Chondrocyte (in vitro differentiated cells): ENCODE results near the gene TRIM67. TPM values are rescaled to one million over a fixed set of nuclear protein-coding genes. Genes with fewer than 3 reads are reported as not detected.
"Not testable (repeated sequence)": the region's sequence is repeated elsewhere in the genome, so short reads cannot be mapped to it uniquely, and the experiment has no call there.

Experiments
- DNase-seq: peaks from one replicate; pipeline ENCODE4 v3.0.0; 2021; ENCODE audit warnings: mixed read lengths, low spot score
- H3K27ac Mint-ChIP-seq: one replicate; pipeline ENCODE4 v1.8.0; 2021; ENCODE audit warnings: mild to moderate bottlenecking, moderate library complexity, mixed read lengths; ENCODE audit not compliant: unreplicated experiment
- H3K27me3 Mint-ChIP-seq: 2 replicates; pipeline ENCODE4 v1.8.0; 2021; ENCODE audit warnings: low read depth, mixed read lengths
- H3K36me3 Mint-ChIP-seq: 2 replicates; pipeline ENCODE4 v1.8.0; 2021; ENCODE audit warnings: low read depth, mixed read lengths
- H3K4me1 Mint-ChIP-seq: 2 replicates; pipeline ENCODE4 v1.8.0; 2021; ENCODE audit warnings: low read depth, mild to moderate bottlenecking, mixed read lengths
- H3K4me3 Mint-ChIP-seq: one replicate; pipeline ENCODE4 v1.8.0; 2021; ENCODE audit warnings: mild to moderate bottlenecking, moderate library complexity, mixed read lengths; ENCODE audit not compliant: unreplicated experiment
- H3K9me3 Mint-ChIP-seq: 2 replicates; pipeline ENCODE4 v1.8.0; 2021; ENCODE audit warnings: low read depth, mixed read lengths
- CTCF ChIP-seq: fragments of 200-600 bp; sonication (generic); IDR thresholded peaks from 2 replicates; pipeline ENCODE4 v1.5.0; 2021; ENCODE audit warnings: antibody characterized with exemption, mild to moderate bottlenecking, moderate library complexity
- total RNA-seq: library from RNA; stranded (reverse); gene quantifications from 3 replicates; pipeline ENCODE4 v1.2.1, GENCODE V29; 2021

Gene TRIM67
- total RNA-seq, 1 donor from 2014 or later, result 1.2 TPM

- no peak for DNase-seq
- Mint-ChIP-seq H3K4me1 (peaks cover 2% of the 10 kb centered on the region), H3K36me3 (peaks cover 5% of the 10 kb centered on the region), H3K9me3 (no peaks in the 10 kb centered on the region), H3K27me3 (peaks cover 13% of the 10 kb centered on the region), H3K4me3 (no peak overlapping the region), H3K27ac (no peak overlapping the region)
- no peak for TF ChIP-seq CTCF
Measured at GRCh38 chr1:231208980-231209379, 47.1 kb downstream of the TRIM67 start.

GRCh38 chr1:231209531-231209930 lies 47.7 kb downstream of the TRIM67 start:
- TF ChIP-seq CTCF, result no peak
- Mint-ChIP-seq H3K27me3 (peaks cover 12% of the 10 kb centered on the region), H3K4me3 (no peak overlapping the region), H3K9me3 (no peaks in the 10 kb centered on the region), H3K36me3 (peaks cover 2% of the 10 kb centered on the region), H3K4me1 (peaks cover 2% of the 10 kb centered on the region), H3K27ac (no peak overlapping the region)
- no peak for DNase-seq

GRCh38 chr1:231210126-231210525 lies 48.3 kb downstream of the TRIM67 start:
- Mint-ChIP-seq H3K27me3 (peaks cover 12% of the 10 kb centered on the region), H3K27ac (no peak overlapping the region), H3K36me3 (peaks cover 2% of the 10 kb centered on the region), H3K4me3 (no peak overlapping the region), H3K4me1 (peaks cover 2% of the 10 kb centered on the region), H3K9me3 (no peaks in the 10 kb centered on the region)
- no peak for TF ChIP-seq CTCF
- no peak for DNase-seq

- peak; percentile 99 for TF ChIP-seq CTCF
- Mint-ChIP-seq H3K36me3 (no peaks in the 10 kb centered on the region), H3K4me1 (peaks cover 2% of the 10 kb centered on the region), H3K4me3 (peak overlapping the region; percentile 84), H3K9me3 (no peaks in the 10 kb centered on the region), H3K27me3 (peaks cover 19% of the 10 kb centered on the region), H3K27ac (no peak overlapping the region)
- DNase-seq, result no peak
Measured at GRCh38 chr1:231211005-231211857, 49.4 kb downstream of the TRIM67 start.

- H3K36me3 Mint-ChIP-seq, H3K9me3 Mint-ChIP-seq, H3K4me1 Mint-ChIP-seq, DNase-seq, H3K4me3 Mint-ChIP-seq, H3K27ac Mint-ChIP-seq: not testable (repeated sequence)
- H3K27me3 Mint-ChIP-seq, result peaks cover 19% of the 10 kb centered on the region
Measured at GRCh38 chr1:231212301-231212700, 50.4 kb downstream of the TRIM67 start.
